Esophagus muscularis mucosa (tissue), 3 donors: Measurements from ENCODE around the gene BDKRB1.

Experiments used
- CTCF ChIP-seq, 3 experiments: fragments of 200-600 bp in 2 of 3; fragments of 450-650 bp in 1 of 3; sonication (generic) in 2 of 3; IDR thresholded peaks; one replicate each; pipeline ENCODE4 v1.5.1; 2017 to 2019; ENCODE audit warnings: antibody characterized with exemption in 3 of 3, mild to moderate bottlenecking in 2 of 3, moderate library complexity in 1 of 3
- POLR2A ChIP-seq: fragments of 450-650 bp; IDR thresholded peaks from one replicate; pipeline ENCODE4 v1.6.1; 2017; ENCODE audit warnings: antibody characterized with exemption, moderate library complexity, mild to moderate bottlenecking, low read depth
- POLR2AphosphoS5 ChIP-seq, 2 donors: sonication (generic); formaldehyde crosslinking; IDR thresholded peaks; one replicate each; pipeline ENCODE4 v1.6.1; 2017; ENCODE audit warnings: antibody characterized with exemption in 2 of 2

- TF ChIP-seq CTCF (IDR thresholded peaks at IDR 0.05) (no peak), POLR2A (no peak), POLR2AphosphoS5 (IDR thresholded peaks at IDR 0.05) (no peak)
These were observed 9.0 kb upstream of the BDKRB1 start for GRCh38 chr14:96247031-96247430.
